Stimulated activated CD4-positive, alpha-beta T cell treated with anti-CD3 and anti-CD28 coated beads, Interleukin-15, amount 100 ng/mL, for 1 hour (primary cell): Measurements from ENCODE around the gene RBM4.

ENCODE experiments used
- DNase-seq, 2 donors: peaks; one replicate each; pipeline ENCODE4 v3.0.0-alpha.2; 2020; ENCODE audit warnings: low read depth in 1 of 2, low spot score in 1 of 2

The RBM4 gene

GRCh38 chr11:66688561-66689534 is 50.3 kb downstream of the RBM4 start:
- DNase-seq = no peak

DNA sequence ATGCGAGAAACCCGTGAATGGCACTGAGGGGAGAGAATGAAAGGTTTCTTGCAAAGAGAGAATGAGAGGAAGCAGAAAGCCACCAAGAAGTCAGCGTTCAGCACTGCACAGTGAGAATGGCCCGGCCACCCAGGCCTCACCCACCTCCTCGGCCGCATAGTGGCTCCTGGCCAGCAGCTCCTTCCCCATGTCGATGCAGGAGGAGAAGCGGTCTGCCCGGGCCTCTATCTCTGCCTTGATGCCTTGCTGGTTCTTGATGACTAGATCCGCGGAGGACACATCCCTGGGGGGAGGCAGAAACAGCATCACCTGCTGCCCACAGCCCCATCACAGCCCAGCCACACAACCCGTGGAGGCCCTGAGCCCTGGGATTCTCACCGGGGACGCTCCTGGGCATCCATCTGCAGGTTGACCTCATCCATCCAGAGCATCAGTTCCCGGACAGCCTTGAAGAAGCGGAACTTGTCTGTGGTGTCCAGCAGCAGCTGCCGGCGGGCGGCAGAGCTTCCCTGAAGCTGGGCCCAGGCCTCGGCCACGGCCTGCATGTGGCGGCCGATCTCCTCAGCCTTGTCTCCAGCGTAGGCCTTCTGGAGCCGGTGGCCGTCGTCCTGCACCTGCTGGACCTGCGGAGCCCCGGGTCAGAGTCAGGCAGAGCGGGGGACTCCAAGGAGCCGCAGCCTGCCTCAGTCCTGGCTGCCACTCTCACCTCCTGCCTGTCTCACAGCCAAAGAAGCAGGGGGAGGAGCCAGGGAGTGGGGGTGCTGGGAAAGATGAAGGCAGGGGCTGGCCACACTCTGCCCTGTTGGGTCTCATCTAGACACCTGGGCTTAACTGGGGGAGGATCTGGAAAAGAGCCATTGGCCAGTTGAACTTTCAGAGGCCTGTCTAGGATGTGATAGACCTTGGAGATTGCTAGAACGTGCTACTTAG is 51.4 kb downstream of the RBM4 start:
- DNase-seq = no peak

- DNase-seq = no peak
Observed at GRCh38 chr11:66691311-66691980, 52.9 kb downstream of the RBM4 start.

DNA sequence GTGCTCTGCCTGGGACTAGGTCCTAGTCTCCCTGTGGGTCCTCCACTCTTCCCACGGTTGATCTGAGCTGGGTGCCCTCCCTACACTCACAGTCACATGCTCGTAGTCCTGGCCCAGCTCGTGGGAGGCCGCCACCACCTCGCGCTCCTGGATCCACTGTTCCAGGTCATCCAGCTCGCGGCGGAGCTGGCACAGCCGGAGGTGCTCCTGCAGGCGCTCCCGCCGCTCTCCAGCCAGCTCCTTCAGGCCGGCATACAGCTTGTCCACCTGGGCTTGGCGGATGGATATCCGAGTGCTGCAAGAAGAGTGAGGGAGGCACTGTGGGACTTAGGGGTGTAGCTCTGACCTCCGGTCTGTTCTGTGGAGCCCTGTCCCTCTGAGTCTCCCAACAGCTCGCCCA is 53.9 kb downstream of the RBM4 start:
- DNase-seq = no peak

DNA sequence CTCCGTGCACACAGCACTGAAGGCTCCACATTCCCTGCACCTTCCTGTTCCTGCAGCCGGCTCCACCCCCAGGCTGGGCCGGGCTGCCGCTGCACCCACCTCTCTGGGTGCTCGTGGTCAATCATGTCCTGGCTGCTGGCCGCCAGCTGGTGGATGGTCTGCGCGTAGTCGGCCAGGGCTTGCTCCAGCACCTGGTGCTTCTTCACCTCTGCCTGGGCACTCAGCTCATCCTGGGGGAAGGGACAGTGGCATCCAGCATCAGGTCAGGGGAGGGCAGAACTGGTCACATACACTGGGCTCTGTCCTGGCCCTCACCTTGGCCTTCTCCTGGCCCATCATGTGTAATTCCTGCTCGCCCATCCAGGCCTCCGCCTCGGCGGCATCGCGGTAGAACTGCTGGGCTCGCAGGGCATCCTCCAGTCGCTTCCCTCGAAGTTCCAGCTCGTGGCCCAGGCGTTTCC is 54.4 kb downstream of the RBM4 start:
- no peak for DNase-seq

DNA sequence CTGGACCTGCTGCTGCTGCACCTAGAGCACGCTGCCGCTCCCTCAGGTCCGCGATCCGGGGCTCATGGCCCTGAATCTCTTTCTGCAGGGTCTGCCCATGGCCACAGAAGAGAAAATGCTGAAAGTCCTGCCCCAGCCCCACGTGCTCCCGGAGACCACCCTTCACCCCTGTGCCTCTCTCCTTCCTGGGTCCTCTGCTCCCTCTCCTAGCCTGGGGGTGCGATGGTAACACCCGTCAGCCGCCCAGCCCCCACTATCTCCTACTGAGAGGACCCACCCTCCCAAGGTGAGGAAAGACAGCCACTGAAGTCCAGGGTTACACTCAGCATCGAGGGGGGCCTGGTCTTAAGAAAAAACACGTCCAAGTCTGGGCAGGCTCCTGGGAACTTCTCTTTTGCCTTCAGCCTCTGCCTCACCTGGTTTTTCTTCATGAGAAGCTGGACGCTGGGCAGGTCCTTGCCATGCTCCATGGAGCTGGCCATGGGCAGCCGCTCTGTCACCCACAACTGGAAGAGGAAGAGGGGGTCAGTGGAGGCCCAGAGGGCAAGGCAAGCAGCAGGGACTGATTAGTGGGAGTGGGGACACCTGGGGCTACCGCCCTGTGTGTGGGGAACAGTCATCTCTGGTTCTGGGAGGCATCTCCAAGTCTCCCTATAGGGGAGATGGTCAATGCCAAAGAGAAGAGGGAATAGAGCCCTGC is 55.0 kb downstream of the RBM4 start:
- no peak for DNase-seq

- DNase-seq = no peak
Observed at GRCh38 chr11:66694056-66694410, 55.5 kb downstream of the RBM4 start.

DNA sequence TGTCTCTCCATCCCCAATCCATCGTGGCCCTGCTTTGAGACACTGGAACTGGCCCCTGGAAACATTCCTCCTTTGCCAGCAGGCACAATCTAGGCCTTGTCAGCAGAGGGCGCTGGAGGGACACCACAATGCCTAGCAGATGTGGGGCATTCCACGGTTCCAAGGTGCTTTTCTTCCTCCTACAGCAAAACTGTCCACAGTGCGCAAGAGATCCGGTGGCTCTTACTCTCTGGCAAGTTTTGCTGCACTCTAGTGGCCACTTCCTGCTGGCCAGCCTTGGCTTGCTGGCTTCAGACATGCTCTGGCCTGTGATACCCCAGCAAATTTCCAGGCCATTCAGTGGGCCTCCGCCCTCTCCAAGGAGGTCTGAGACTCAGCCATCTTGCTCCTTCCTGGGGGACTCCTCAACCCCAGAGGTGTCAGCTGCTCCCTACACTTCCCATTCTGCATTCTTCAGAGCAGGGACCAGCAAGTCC is 56.3 kb downstream of the RBM4 start:
- peak; percentile 66 to 71 for DNase-seq
